ENCODE results near the gene LILRB1. TPM values are rescaled to one million over a fixed set of nuclear protein-coding genes. Genes with fewer than 3 reads are reported as not detected.
A peak's percentile ranks its signal among the peaks of the same experiment; 100 is the strongest.

The LILRB1 gene
- polyA plus RNA-seq, 1 of the 3 experiments (the other 2 are of a cell fraction): not detected

DNA sequence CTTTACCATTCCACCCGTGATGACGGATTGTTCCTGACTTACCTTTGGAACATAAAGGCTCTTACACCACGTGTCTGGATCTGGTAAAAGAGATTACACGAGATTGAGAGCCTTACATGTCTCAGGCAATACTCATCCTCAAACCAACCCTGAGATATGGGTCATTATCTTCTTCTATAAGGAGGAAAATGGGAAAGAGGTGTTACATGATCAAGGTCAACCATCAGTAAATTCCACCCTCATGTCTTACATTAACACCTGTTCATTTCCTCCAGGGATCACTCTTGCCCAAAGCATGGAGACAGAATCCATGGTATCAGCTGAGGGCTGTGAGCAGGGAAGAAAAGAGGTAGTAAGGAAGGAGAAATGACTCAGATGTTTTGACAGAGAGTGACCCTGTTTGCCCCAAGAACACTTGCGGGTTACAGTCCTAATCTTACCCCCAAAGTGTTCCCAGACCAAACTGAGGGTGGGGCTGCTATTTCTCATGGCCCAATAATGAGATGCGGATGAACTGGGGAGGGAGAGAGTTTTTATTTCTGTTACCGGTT, 52.1 kb downstream of the LILRB1 start (continued):
- TF ChIP-seq SIN3A (IDR thresholded peaks at IDR 0.05; ENCODE audit: borderline replicate concordance, low read depth, low read length) (no peak), NFIC (IDR thresholded peaks at IDR 0.05; ENCODE audit: borderline replicate concordance) (no peak), ELF1 (IDR thresholded peaks at IDR 0.05) (no peak), MEF2A (IDR thresholded peaks at IDR 0.05; ENCODE audit: borderline replicate concordance, low read depth) (no peak)

DNA sequence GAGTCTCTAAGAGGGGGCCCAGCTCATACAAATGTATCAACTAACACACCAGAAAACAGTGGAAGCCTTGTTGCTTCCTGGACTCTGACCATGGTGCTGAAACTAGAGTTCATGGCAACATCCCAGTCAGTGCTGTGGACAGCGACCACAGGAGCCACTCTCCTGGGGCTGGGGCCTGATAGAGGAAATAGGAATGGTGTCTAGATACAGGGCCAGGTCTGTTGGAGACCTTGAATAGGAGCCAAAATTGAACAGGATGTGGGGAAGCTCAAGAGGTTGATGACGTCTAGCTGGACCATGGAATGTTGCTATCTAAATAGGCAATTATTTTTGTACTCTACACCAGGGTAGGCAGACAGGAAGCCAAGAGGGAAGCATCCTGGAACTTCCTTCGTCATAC, 54.2 kb downstream of the LILRB1 start:
- no peak overlapping the region for H3K9ac ChIP-seq
- no peak overlapping the region for H3K4me2 ChIP-seq
- TF ChIP-seq, protein P1, sequence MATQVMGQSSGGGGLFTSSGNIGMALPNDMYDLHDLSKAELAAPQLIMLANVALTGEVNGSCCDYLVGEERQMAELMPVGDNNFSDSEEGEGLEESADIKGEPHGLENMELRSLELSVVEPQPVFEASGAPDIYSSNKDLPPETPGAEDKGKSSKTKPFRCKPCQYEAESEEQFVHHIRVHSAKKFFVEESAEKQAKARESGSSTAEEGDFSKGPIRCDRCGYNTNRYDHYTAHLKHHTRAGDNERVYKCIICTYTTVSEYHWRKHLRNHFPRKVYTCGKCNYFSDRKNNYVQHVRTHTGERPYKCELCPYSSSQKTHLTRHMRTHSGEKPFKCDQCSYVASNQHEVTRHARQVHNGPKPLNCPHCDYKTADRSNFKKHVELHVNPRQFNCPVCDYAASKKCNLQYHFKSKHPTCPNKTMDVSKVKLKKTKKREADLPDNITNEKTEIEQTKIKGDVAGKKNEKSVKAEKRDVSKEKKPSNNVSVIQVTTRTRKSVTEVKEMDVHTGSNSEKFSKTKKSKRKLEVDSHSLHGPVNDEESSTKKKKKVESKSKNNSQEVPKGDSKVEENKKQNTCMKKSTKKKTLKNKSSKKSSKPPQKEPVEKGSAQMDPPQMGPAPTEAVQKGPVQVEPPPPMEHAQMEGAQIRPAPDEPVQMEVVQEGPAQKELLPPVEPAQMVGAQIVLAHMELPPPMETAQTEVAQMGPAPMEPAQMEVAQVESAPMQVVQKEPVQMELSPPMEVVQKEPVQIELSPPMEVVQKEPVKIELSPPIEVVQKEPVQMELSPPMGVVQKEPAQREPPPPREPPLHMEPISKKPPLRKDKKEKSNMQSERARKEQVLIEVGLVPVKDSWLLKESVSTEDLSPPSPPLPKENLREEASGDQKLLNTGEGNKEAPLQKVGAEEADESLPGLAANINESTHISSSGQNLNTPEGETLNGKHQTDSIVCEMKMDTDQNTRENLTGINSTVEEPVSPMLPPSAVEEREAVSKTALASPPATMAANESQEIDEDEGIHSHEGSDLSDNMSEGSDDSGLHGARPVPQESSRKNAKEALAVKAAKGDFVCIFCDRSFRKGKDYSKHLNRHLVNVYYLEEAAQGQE (IDR thresholded peaks at IDR 0.05; ENCODE audit: low read depth, low read length): peak; percentile 97
- TF ChIP-seq FOXM1 (IDR thresholded peaks at IDR 0.05; ENCODE audit: low read depth): no peak
- CTCF ChIA-PET: interaction anchor here (1.4 to 4.1 kb wide), 2 partner anchors 10 to 203 kb away, joined by 3 to 28 read pairs; no protein-coding TSS in a partner anchor
- 0% methylated on average over 3 of the region's 3 CpGs for WGBS (ENCODE audit: low lambda C conversion rate)
- H3K4me1 ChIP-seq (ENCODE audit: control insufficient read depth in 1 of 2, insufficient read depth in 2 of 2, low read depth in 1 of 2, low read length in 1 of 2): no peaks in the 10 kb centered on the region
- POLR2A ChIA-PET: no interaction called here
- DNase-seq: no peak
- no peaks in the 10 kb centered on the region for H3K27me3 ChIP-seq (ENCODE audit: insufficient read depth)
- H3K36me3 ChIP-seq (replicated peaks in 1 of 2; ENCODE audit: control insufficient read depth in 1 of 2, insufficient read depth in 2 of 2, low read length in 1 of 2): no peaks in the 10 kb centered on the region
- no peaks in the 10 kb centered on the region for H4K20me1 ChIP-seq (ENCODE audit: insufficient read depth)
- H3K9me2 ChIP-seq: no peaks in the 10 kb centered on the region
- H3K9me3 ChIP-seq: no peaks in the 10 kb centered on the region
- no peak overlapping the region for H3K4me3 ChIP-seq (ENCODE audit: low read depth in 2 of 2, low read length in 1 of 2)
- no peak overlapping the region for H3K27ac ChIP-seq (ENCODE audit: low read depth in 2 of 2, low read length in 1 of 2)
- no peak overlapping the region for H2AFZ ChIP-seq (ENCODE audit: low read depth)
- H3F3A ChIP-seq (replicated peaks; ENCODE audit: insufficient read depth): no peaks in the 10 kb centered on the region
- no peaks in the 10 kb centered on the region for H3K79me2 ChIP-seq (ENCODE audit: insufficient read depth)

Small RNA genes within 50 kb of the gene (small RNA-seq; reads per million reads assigned to genes)
- gene AC245036.3 (0 reads per million in 7 experiments), gene MIR8061 (0 reads per million in 7 experiments)

Other genes starting within 250 kb of the LILRB1 start
- 0.05 and 0.21 TPM in 2 replicates for gene TTYH1, start 215.0 kb upstream of the LILRB1 start, polyA plus RNA-seq (2012; rRNA removed)
- 84.0 and 89.1 TPM in 2 replicates for gene LENG8, start 181.3 kb upstream of the LILRB1 start, polyA plus RNA-seq (2012; rRNA removed)
- 0.20 and 0.21 TPM in 2 replicates for gene LENG9, start 166.7 kb upstream of the LILRB1 start, polyA plus RNA-seq (2012; rRNA removed)
- 10.8 and 13.5 TPM in 2 replicates for gene CDC42EP5, start 157.2 kb upstream of the LILRB1 start, polyA plus RNA-seq (2012; rRNA removed)
- gene LAIR2, start 127.7 kb upstream of the LILRB1 start, polyA plus RNA-seq (2012; rRNA removed): not detected in 2 replicates
- not detected in 2 replicates for gene LILRA2, start 56.7 kb upstream of the LILRB1 start, polyA plus RNA-seq (2012; rRNA removed)
- gene LILRA1, start 36.9 kb upstream of the LILRB1 start, polyA plus RNA-seq (2012; rRNA removed): not detected in 2 replicates
- not detected in 2 replicates for gene LILRB4, start 32.5 kb downstream of the LILRB1 start, polyA plus RNA-seq (2012; rRNA removed)
- not detected in 2 replicates for gene KIR3DL3, start 94.0 kb downstream of the LILRB1 start, polyA plus RNA-seq (2012; rRNA removed)
- gene KIR2DL3, start 108.0 kb downstream of the LILRB1 start, polyA plus RNA-seq (2012; rRNA removed): not detected in 2 replicates
- not detected in 2 replicates for gene KIR2DL1, start 139.3 kb downstream of the LILRB1 start, polyA plus RNA-seq (2012; rRNA removed)
- gene KIR2DL4, start 173.1 kb downstream of the LILRB1 start, polyA plus RNA-seq (2012; rRNA removed): not detected in 2 replicates
- not detected in 2 replicates for gene KIR3DL1, start 186.0 kb downstream of the LILRB1 start, polyA plus RNA-seq (2012; rRNA removed)
- gene KIR2DS4, start 202.2 kb downstream of the LILRB1 start, polyA plus RNA-seq (2012; rRNA removed): not detected in 2 replicates
- gene KIR3DL2, start 220.0 kb downstream of the LILRB1 start, polyA plus RNA-seq (2012; rRNA removed): not detected in 2 replicates
- not detected in 2 replicates for gene FCAR, start 243.8 kb downstream of the LILRB1 start, polyA plus RNA-seq (2012; rRNA removed)

All from SK-N-SH (cell line).